GM19193 (cell line): ENCODE results near the gene COX19.

Experiments used
- POLR2A ChIP-seq: IDR thresholded peaks from 4 replicates; pipeline ENCODE4 v1.6.1; 2011; ENCODE audit not compliant: insufficient read depth, insufficient read length; ENCODE audit errors: extremely low read depth

The COX19 gene

DNA sequence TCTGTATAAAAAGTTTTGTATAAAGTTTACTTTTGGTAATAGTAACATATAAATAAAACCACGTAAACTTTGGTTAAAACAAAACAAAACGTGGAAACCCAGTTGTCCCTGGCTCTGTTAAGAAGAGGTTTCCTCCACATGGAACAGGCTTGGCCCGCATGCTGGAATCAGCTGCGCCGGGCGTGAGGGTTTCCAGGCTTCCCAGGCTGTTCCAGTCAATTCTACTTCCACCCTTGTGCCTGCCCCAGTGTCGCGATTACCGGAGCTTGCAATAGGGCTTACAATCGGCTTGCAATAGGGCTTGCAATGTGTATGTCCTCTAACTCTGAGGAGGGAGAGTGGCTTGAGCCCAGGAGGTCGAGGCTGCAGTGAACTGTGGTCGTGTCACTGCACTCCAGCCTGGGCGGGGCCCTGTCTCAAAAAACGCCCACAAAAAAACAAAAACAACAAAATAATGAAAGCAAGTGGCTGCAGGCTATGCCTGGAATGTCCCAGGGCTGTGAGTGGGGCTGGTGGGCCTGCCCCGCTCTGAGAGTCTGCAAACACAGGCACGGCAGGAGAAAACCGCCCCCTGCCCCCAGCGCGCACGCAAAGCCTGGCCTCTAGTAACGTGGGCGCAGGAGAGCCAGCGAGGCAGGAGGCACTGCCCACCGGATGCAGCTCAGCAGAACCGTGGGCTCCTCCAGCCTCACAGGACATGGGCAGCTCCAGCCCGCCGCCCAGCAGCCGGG, 24.0 kb upstream of the COX19 start:
- TF ChIP-seq POLR2A: no peak

DNA sequence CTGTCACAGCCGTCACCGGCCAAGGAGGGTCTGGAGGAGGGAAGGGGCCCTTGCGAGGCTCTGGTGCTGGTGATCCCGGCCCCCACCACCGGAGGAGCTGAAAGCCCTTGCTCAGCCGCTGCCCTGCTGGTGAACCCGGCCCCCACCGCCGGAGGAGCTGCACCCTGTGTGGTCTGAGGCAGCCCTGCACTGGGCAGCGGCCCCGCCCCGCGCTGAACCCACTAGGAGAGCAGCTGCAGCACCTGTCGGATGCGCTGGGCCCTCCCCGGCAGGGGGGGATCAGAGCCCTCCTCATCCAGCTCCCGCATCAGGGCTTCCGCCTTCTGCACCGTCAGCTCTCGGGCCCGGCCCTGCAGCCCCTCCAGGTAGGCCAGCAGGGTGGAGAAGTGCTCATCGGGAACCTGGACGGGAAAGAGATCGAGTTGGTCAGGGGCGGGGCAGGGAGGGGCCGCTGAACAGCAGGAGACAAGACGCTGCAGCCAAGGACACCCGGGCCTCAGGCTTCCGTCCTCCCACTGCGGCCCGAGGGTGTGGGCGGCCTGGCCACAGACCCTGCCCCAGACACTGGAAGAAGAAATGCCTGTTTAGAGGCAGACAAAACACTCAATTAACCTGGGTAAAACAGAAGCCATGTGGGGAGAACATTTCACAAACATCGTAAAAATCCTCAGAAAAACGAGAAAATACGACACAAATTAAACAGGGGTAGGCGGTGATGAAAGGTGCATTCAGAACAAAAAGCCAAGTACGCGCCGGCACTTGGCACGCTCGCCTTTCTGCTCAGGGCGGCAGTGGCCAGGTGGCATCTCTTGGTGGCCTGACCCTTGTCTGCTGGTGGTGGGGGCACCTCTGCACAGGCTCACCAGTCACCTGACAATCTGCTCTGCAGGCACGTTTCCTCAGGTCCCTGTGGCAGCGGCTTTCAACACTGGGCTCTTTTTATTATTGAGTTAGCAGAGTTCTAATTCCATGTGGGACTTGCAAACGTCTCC, 22.4 kb upstream of the COX19 start:
- no peak for TF ChIP-seq POLR2A

DNA sequence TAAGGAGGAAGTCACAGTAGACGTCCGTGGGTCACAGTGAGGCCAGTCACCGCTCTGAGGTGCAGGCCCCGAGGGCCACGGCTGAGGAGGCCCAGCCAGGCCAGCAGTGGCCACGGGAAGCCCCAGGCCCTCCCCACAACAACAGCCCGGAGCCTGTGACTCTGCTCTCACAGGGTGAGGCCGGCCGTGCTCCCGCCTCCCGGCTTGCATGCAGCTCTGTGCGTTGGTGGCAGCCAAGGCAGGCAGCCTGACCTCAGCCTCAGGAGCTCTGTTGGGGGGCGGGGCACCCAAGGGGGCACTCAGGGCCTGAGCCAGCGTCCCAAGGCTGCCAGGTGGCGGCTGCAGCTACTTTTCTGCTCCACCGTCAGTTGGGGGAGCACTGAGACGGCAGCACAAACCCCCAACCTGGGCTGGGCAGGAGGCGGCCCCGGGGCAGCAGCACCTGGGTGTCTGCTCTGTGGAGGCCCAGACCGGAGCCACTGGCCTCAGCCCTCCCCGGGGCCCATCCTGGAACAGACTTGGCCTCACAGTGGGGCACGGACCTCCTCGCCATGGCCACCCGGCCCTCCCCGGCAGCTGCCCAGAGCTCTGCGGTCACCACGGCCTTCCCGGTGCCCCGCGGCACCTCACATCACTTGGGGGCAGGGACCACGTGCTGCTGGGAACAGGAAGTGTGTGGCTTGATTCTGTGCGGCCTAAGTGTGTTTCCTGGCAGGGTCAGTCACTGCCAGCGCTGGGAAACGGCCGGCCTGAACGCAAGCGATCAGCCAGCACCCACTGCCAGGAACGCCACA, 20.9 kb upstream of the COX19 start:
- no peak for TF ChIP-seq POLR2A

DNA sequence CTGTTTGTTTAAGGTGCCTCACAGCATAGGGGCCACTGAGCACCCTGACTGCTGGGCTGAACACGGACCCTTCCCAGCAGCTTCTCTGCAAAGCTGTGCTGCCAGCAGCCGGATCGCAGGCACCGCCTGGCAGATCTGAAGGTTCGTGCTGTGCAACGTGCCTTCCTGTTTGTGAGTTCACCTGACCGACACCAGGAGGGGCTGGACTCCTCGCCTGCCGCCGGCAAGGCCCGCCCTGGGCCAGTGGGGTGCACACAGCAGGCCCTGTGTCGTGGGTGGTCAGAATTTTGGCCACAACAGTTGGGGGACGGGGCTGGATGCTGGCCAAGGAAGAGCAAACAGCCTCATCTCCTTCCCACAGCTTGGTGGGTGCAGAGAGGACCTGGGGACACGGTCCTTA, 20.2 kb upstream of the COX19 start:
- TF ChIP-seq POLR2A: no peak

DNA sequence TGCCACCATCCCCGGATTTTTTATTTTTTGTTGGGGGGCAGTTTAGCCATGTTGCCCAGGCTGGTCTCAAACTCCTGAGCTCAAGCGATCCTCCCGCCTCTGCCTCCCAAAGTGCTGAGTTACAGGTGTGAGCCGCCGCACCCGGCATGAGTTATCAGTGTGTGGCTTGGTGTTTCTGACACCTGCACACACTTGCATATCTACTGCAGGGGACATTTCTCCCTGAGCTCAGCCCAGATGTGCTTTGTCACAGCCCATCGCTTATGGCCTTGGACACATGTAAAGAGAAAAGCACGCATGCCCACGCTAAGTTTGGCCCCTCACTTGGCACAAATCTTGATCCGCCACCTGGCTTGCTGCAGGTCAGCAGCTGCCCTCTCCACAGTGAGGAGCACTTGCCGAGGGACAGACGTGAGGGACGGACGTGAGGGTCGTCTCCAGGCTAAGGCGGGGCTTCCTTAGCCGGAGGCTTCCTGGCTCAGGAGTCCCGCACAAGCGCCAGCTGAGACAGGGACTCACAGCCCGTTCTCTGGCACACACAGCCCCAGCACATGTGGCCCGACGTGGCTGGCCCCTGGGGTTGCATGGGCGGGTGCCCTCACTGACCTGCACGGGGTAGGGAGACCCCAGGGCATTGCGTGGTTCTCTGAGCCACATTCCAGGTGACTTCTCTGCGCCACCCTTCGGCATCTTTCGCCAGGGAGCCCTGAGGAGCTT, 19.4 kb upstream of the COX19 start:
- TF ChIP-seq POLR2A: no peak

DNA sequence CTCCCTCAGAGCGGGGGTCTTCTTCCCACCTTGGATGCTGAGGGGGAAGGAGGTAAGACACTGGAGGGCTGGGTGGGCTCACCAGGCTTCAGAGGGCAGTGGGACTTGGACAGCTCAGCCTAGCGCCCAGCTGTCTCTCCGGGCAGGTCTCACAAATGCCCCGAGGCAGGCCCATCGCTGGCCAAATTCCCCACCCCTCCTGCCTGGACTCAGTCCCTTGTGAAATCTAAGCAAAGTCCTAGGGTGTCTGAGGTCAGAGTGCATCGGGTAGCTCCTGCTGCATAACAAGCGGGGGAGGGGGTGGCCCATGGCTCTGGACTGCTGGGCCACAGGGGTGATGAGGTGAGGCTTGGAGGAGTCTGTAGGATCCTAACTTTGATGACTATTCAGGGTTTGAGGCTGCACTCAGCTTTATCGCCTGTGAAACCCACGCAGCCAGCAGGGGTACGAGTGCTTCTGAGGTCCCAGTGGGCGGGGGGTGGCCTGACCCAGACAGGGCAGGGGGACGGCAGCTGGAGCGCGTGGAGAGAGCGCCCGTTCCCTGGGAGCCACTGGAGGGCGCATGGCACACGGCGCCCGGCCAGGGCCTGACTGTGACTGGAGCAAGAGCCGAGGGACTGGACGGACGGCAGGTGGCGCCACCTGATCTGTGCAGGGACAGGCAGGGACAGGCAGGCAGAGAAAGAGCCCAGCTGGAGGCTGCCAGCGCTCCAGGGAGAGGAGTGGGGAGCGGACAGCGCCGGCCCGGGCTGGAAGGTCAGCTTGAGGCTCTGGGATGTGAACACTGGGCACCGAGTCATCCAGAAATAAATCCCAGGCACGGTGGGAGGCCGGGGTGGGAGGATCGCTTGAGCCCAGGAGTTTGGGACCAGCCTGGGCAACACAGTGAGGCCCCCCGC, 17.6 kb upstream of the COX19 start:
- no peak for TF ChIP-seq POLR2A

DNA sequence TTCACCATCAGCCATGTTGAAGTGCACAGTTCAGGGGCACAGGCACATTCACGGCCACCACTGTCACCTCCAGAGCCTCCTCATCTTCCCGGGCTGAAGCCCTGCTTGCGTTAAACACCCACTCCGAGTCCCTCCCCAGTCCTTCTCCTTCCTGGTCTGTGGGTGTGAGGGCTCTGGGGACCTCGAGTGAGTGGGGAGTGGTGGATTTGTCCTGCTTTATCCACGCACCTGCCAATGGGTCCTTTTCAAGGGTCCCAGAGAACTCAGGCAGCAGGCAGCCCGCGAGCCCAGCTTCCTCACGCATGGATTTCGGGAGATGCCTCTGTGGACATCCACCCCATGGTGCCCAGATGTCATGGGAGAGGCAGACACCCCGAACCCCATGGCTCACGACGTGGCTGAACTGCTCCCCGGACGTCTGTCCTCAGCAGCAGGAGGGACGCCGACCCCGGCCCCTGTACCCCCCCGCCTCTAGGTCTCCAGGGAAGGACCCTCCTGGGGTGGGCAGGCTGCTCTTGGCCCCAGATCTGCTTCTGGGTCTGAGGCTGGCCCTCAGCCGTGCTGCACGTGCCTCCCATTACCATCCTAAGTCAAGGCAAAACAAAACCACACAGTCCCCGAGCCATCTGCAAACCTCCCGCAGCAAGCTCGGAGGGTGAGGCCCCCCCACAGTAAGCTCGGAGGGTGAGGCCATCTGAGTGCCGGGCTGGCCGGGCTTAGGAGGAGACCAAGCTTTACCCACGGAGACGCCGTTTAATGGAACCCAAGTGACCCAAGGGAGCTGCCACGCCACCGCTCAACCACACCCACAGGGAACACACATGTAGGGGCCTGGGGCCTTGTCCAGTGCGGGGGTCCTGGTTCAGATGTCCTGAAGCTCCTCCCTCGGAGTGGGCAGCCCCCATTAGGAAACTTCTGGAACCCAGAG, 16.6 kb upstream of the COX19 start:
- TF ChIP-seq POLR2A: no peak

DNA sequence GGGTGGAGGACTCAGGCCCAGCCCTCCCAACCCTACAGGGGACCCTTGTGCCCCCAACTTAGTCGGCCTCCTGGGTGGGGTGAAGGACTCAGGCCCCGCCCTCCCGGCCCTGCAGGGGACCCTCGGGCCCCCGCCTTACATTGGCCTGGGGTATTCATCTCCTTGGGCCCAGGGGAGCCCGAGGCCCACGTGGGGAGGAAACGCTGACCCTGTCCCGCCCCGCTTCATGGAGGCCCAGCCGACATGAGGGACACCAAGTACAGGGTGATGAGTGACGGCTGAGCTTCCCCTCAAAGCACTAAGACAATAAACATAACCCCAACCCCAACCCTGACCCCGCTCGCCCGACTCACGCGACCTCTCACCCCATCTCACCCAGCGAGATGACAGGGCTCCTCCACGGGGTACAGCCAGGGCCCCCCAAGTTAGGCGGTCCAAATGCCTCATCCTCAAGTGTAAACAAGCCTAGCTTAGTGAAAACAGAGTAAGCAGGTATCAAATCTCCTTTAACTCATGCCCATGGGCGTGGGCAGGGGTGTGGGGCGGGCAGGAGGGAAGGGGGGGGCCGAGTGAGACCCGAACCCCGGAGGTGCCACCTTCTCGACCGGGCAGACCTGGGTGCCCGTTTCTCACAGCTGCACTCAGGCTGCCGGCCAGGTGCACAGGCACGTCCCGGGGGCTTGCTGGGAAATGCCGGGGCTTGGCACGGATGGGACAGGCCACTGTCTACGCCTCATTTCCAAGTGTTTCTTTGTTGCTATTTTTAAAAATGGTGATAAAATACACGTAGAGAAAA, 15.8 kb upstream of the COX19 start:
- TF ChIP-seq POLR2A: no peak

DNA sequence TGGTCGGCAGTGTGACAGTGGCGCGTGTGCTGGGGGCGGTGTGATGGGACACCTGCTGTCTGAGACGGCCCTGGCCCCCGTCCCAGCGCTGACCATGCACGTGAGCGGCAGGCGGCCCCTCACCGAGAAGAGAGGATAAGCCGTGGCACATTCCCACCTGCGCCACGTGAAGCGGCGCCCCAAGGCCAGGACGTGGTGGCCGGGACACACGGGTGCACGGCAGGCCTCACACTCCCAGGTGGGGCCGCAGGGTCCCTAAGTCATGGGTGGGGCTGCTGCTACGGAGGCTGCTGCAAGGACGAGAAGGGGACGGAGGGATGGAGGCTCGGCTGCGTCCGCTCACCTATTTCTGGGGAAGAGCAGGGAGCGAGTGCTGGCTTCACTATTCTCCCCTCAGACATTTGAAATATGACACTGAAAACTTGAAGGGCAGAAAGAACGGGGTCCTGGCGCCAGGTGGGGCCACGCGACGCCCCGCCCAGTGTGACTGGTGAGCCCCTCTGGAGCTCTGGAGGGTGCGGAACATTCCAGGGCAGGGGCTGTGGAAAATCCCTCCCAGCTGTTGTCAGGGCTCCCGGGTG, 15.1 kb upstream of the COX19 start:
- no peak for TF ChIP-seq POLR2A

DNA sequence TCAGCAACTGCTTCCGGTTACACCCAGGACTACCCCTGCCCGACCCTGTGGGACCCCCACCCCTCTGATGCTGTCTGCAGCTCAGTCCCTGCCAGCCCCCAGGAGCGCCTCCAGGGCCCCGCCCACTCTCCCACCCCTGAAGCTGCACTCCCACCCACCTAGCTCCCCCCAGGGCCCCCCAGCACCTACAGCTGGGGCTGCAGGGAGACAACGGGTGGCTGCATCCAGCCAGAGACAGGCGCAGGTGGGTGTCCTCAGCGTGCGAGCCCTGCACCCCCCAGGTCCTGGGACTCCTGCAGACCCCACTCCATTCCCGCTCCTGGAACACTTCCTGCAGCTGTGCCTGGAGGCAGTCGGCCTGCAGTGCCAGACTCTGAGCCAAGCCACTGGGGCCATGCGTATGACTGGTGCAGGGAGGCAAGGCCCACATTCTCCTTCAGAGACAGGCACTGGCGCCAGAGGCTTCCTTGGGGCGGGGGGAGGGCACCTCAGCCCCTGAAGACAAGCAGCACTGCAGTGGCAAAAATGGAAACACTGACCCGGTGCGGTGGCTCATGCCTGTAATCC, 13.7 kb upstream of the COX19 start:
- TF ChIP-seq POLR2A: no peak

DNA sequence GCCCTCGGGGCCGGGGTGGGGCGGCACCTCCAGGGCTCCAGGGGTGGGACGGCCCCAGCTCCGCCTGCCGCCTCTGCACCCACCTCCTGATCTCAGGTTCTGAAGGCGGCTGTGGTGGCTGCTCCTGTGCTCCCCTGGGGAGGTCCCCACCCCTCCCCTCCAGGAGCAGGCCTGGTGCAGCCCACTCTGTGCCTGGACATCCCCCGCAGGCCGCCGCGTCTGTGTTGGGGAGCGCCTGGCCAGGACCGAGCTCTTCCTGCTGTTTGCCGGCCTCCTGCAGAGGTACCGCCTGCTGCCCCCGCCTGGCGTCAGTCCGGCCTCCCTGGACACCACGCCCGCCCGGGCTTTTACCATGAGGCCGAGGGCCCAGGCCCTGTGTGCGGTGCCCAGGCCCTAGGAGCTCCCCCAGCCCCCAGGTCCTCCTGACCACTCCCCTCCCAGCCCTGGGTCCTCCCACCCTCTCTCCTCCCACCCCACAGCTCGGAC, 13.1 kb upstream of the COX19 start:
- TF ChIP-seq POLR2A: no peak
